B cell (primary cell): ENCODE results near the gene PITPNM3. TPM values are rescaled to one million over a fixed set of nuclear protein-coding genes. Genes with fewer than 3 reads are reported as not detected.

Source experiments
- ATAC-seq: fragments of 200-7000 bp; cut with Tn5 transposase; one replicate; pipeline ENCODE4 v1.10.0; 2021; ENCODE audit warnings: low read depth, mild to moderate bottlenecking, moderate number of reproducible peaks, moderate library complexity
- CTCF ChIA-PET: fragments of 350-600 bp; sonication (Branson Sonifier 250); formaldehyde crosslinking; loops from one replicate; lab custom pipeline; 2021; ENCODE audit warnings: antibody characterized with exemption, inconsistent platforms; lab: Charles Lee
- POLR2A ChIA-PET: fragments of 350-600 bp; sonication (Branson Sonifier 250); formaldehyde crosslinking; loops from one replicate; lab custom pipeline; 2021; ENCODE audit warnings: antibody characterized with exemption; lab: Charles Lee
- DNase-seq: peaks from one replicate; pipeline ENCODE4 v3.0.0; 2013
- H2AFZ ChIP-seq: 2 replicates; pipeline ENCODE4 v1.6.1; 2012; ENCODE audit warnings: mild to moderate bottlenecking, low read depth, low read length; ENCODE audit not compliant: insufficient read depth, poor library complexity, severe bottlenecking
- H3K27ac ChIP-seq, 2 donors: 1 replicate in 1 of 2; 2 replicates in 1 of 2; pipeline ENCODE4 v1.5.1; 2012 to 2013; ENCODE audit warnings: low read length in 2 of 2, mild to moderate bottlenecking in 2 of 2, moderate library complexity in 1 of 2
- H3K27me3 ChIP-seq, 4 experiments: fragments of 200-600 bp in 1 of 4; sonication (generic) in 1 of 4; replicated peaks in 1 of 4; 1 replicate in 2 of 4; 2 replicates in 2 of 4; pipeline versions ENCODE4 v1.6.1 to v1.7.0; 2013 to 2016; ENCODE audit warnings: low read length in 3 of 4, mild to moderate bottlenecking in 2 of 4, mixed read lengths in 1 of 4, moderate library complexity in 1 of 4; ENCODE audit not compliant: insufficient read depth in 4 of 4, control insufficient read depth in 3 of 4; ENCODE audit errors: control extremely low read depth in 1 of 4
- H3K36me3 ChIP-seq, 2 experiments: replicated peaks in 1 of 2; 1 replicate in 1 of 2; 2 replicates in 1 of 2; pipeline versions ENCODE4 v1.6.1 to v1.7.1; 2013; ENCODE audit warnings: low read length in 1 of 2; ENCODE audit not compliant: insufficient read depth in 2 of 2, control insufficient read depth in 1 of 2; ENCODE audit errors: control extremely low read depth in 1 of 2, extremely low read depth in 1 of 2
- H3K4me1 ChIP-seq, 2 donors: fragments of 200-600 bp in 1 of 2; sonication (generic) in 1 of 2; 1 replicate in 1 of 2; 2 replicates in 1 of 2; pipeline versions ENCODE4 v1.5.1 to v1.6.1; 2013 to 2017; ENCODE audit warnings: low read length in 2 of 2; ENCODE audit not compliant: control insufficient read depth in 2 of 2, insufficient read depth in 2 of 2
- H3K4me2 ChIP-seq: replicated peaks from 2 replicates; pipeline ENCODE3; 2012; ENCODE audit warnings: mild to moderate bottlenecking, low read depth, low read length; ENCODE audit not compliant: poor library complexity, severe bottlenecking
- H3K4me3 ChIP-seq, 5 experiments: fragments of 200-600 bp in 1 of 5; sonication (generic) in 1 of 5; 1 replicate in 3 of 5; 2 replicates in 2 of 5; pipeline versions ENCODE4 v1.5.1 to v1.7.0; 2011 to 2016; ENCODE audit warnings: low read length in 4 of 5, mild to moderate bottlenecking in 4 of 5, low read depth in 2 of 5, control low read depth in 1 of 5, moderate library complexity in 1 of 5; ENCODE audit not compliant: insufficient read depth in 1 of 5; ENCODE audit errors: control extremely low read depth in 1 of 5, extremely low read depth in 1 of 5
- H3K79me2 ChIP-seq: fragments of 200-600 bp; sonication (generic); one replicate; pipeline ENCODE4 v1.6.0; 2016; ENCODE audit warnings: low read length; ENCODE audit not compliant: control insufficient read depth, insufficient read depth
- H3K9ac ChIP-seq: fragments of 200-600 bp; sonication (generic); 2 replicates; pipeline ENCODE4 v1.6.1; 2017; ENCODE audit warnings: mild to moderate bottlenecking, low read length, moderate library complexity
- H3K9me3 ChIP-seq, 3 donors: one replicate each; pipeline versions ENCODE4 v1.6.1 to v1.7.1; 2013; ENCODE audit warnings: low read length in 2 of 3; ENCODE audit not compliant: control insufficient read depth in 2 of 3, insufficient read depth in 1 of 3; ENCODE audit errors: control extremely low read depth in 1 of 3
- H4K20me1 ChIP-seq: 2 replicates; pipeline ENCODE4 v1.6.0; 2012; ENCODE audit warnings: mild to moderate bottlenecking, low read length; ENCODE audit not compliant: insufficient read depth, control insufficient read depth, poor library complexity, severe bottlenecking
- H3K27ac Mint-ChIP-seq: one replicate; pipeline ENCODE4 v1.8.0; 2021; ENCODE audit warnings: mixed read lengths
- H3K27me3 Mint-ChIP-seq: one replicate; pipeline ENCODE4 v1.8.0; 2021; ENCODE audit warnings: mixed read lengths
- H3K4me1 Mint-ChIP-seq: one replicate; pipeline ENCODE4 v1.8.0; 2021; ENCODE audit warnings: mixed read lengths
- H3K4me3 Mint-ChIP-seq: one replicate; pipeline ENCODE4 v1.8.0; 2021; ENCODE audit warnings: mixed read lengths
- H3K9me3 Mint-ChIP-seq: one replicate; pipeline ENCODE4 v1.8.0; 2022; ENCODE audit warnings: mixed read lengths; ENCODE audit not compliant: insufficient read depth
- EZH2 ChIP-seq: IDR thresholded peaks from 2 replicates; pipeline ENCODE4 v1.6.1; 2012; ENCODE audit warnings: borderline replicate concordance, low read depth, mild to moderate bottlenecking, moderate library complexity, low read length; ENCODE audit not compliant: insufficient read depth, poor library complexity, severe bottlenecking
- WGBS: methylation state at CpG from one replicate; pipeline ENCODE4 v1.1.5; 2013; ENCODE audit warnings: missing lambda C conversion rate; ENCODE audit not compliant: insufficient coverage; 5-methylcytosine and 5-hydroxymethylcytosine counted together
- intact Hi-C: fragments of 100-400 bp; cut with micrococcal nuclease; formaldehyde crosslinking; loops from one replicate; pipeline ENCODE4 v1.10.0; 2022
- polyA plus RNA-seq: library from polyadenylated mRNA; depleted of rRNA; stranded (reverse); fragments of >200 nt; gene quantifications from 2 replicates; pipeline ENCODE4 v1.2.3, GENCODE V29; 2012
- total RNA-seq, 2 donors: library from RNA; stranded (reverse); fragments of 120-200 nt in 1 of 2; gene quantifications; 1 replicate in 1 of 2; 2 replicates in 1 of 2; pipeline versions ENCODE4 v1.2.3 to v1.2.4, GENCODE V29; 2013 to 2022
- TF ChIP-seq, protein P1 (sequence below): fragments of 200-600 bp; IDR thresholded peaks from one replicate; pipeline ENCODE4 v1.8.0; 2022; ENCODE audit warnings: antibody characterized with exemption, mild to moderate bottlenecking

Gene PITPNM3
- total and polyA plus RNA-seq, 2 donors (not counting 1 experiment from before 2014, with no cell fraction given) = 0.31 to 0.49 TPM

DNA sequence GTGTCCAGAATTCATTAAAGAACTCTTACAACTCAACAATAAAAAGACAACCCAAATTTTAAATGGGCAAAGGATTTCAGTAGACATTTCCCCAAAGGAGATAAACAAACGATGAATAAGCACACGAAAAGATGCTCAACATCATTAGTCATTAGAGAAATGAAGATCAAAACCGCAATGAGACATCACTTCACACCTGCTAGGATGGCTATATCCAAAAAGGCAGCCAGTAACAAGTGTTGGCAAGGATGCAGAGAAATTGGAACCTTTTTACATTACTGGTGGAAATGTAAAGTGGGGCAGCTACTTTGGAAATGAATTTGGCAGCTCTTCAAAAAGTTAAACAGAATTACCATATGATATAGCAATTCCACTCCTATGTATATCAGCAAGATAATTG is 42.0 kb downstream of the PITPNM3 start:
- no peak overlapping the region for H2AFZ ChIP-seq
- TF ChIP-seq, protein P1, sequence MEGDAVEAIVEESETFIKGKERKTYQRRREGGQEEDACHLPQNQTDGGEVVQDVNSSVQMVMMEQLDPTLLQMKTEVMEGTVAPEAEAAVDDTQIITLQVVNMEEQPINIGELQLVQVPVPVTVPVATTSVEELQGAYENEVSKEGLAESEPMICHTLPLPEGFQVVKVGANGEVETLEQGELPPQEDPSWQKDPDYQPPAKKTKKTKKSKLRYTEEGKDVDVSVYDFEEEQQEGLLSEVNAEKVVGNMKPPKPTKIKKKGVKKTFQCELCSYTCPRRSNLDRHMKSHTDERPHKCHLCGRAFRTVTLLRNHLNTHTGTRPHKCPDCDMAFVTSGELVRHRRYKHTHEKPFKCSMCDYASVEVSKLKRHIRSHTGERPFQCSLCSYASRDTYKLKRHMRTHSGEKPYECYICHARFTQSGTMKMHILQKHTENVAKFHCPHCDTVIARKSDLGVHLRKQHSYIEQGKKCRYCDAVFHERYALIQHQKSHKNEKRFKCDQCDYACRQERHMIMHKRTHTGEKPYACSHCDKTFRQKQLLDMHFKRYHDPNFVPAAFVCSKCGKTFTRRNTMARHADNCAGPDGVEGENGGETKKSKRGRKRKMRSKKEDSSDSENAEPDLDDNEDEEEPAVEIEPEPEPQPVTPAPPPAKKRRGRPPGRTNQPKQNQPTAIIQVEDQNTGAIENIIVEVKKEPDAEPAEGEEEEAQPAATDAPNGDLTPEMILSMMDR = no peak
- TF ChIP-seq EZH2 = no peak
- H3K4me1 ChIP-seq = no peaks in the 10 kb centered on the region
- H4K20me1 ChIP-seq = no peaks in the 10 kb centered on the region
- Mint-ChIP-seq H3K4me1 (no peaks in the 10 kb centered on the region), H3K4me3 (no peak overlapping the region), H3K27me3 (no peaks in the 10 kb centered on the region), H3K27ac (no peak overlapping the region), H3K9me3 (no peaks in the 10 kb centered on the region)
- ChIA-PET CTCF (no interaction called here), POLR2A (no interaction called here)
- no peak overlapping the region for H3K4me2 ChIP-seq
- no peak overlapping the region for H3K27ac ChIP-seq
- peaks cover 0 to 5% (median 2%) of the 10 kb centered on the region in 4 experiments for H3K27me3 ChIP-seq
- DNase-seq (no peak), ATAC-seq (no peak)
- no peaks in the 10 kb centered on the region for H3K36me3 ChIP-seq
- intact Hi-C loops = no loop called here
- no peak overlapping the region for H3K4me3 ChIP-seq
- H3K79me2 ChIP-seq = no peaks in the 10 kb centered on the region
- no peaks in the 10 kb centered on the region for H3K9me3 ChIP-seq
- WGBS = 90% methylated on average over 2 of the region's 3 CpGs
- no peak overlapping the region for H3K9ac ChIP-seq

DNA sequence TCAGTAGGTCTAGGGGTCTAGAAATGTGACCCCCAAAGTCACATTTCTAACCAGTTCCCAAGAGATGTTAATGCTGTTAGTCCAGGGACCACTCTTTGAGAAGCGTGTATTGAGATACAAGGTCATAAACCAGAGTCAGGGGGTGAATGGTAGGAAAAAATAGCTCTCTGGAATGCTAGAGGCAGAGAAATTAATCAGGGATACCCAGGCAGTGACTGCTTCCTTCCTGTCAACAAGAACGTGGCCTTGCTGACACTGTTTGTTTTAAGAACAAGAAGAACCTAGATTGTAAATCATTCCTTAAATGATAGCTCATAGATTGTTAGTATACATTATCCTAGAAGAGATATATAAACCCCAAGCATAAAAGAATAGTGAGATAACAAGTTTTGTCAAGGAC is 43.8 kb downstream of the PITPNM3 start:
- H3K27ac Mint-ChIP-seq = no peak overlapping the region
- CTCF ChIA-PET = no interaction called here
- Histone ChIP-seq H3K4me3 (no peak overlapping the region), H3K9me3 (no peaks in the 10 kb centered on the region), H4K20me1 (no peaks in the 10 kb centered on the region), H3K4me2 (no peak overlapping the region), H3K36me3 (no peaks in the 10 kb centered on the region), H3K79me2 (no peaks in the 10 kb centered on the region), H3K4me1 (no peaks in the 10 kb centered on the region), H3K9ac (no peak overlapping the region), H3K27ac (no peak overlapping the region), H3K27me3 (peaks cover 0 to 5% (median 2%) of the 10 kb centered on the region in 4 experiments), H2AFZ (no peak overlapping the region)
- 80% methylated on average over 1 of the region's 2 CpGs for WGBS
- peaks cover 3% of the 10 kb centered on the region for H3K27me3 Mint-ChIP-seq
- H3K4me1 Mint-ChIP-seq = no peaks in the 10 kb centered on the region
- DNase-seq (no peak), ATAC-seq (no peak)
- intact Hi-C loops = no loop called here
- H3K4me3 Mint-ChIP-seq = no peak overlapping the region
- POLR2A ChIA-PET = no interaction called here
- TF ChIP-seq EZH2 = no peak
- TF ChIP-seq, protein P1 = no peak
- no peaks in the 10 kb centered on the region for H3K9me3 Mint-ChIP-seq
